ENCODE data around the gene RNF34.

The RNF34 gene

GRCh38 chr12:121428883-121429282 lies 29.0 kb downstream of the RNF34 start:
- Histone ChIP-seq H3K36me3 (ENCODE audit: control insufficient read depth, insufficient read depth, low read length) (peaks cover 30% of the 10 kb centered on the region), H3K27me3 (ENCODE audit: control insufficient read depth, insufficient read depth, low read length) (no peaks in the 10 kb centered on the region), H3K27ac (ENCODE audit: low read depth, low read length) (no peak overlapping the region), H3K4me3 (ENCODE audit: low read length) (no peak overlapping the region), H3K9ac (ENCODE audit: low read length) (no peak overlapping the region), H3K4me1 (ENCODE audit: control insufficient read depth, insufficient read depth, low read length) (peaks cover 4% of the 10 kb centered on the region)

- Histone ChIP-seq H3K9ac (ENCODE audit: low read length) (no peak overlapping the region), H3K27me3 (ENCODE audit: control insufficient read depth, insufficient read depth, low read length) (no peaks in the 10 kb centered on the region), H3K27ac (ENCODE audit: low read depth, low read length) (no peak overlapping the region), H3K4me3 (ENCODE audit: low read length) (no peak overlapping the region), H3K4me1 (ENCODE audit: control insufficient read depth, insufficient read depth, low read length) (no peaks in the 10 kb centered on the region), H3K36me3 (ENCODE audit: control insufficient read depth, insufficient read depth, low read length) (peaks cover 31% of the 10 kb centered on the region)
Measured at GRCh38 chr12:121430833-121431415, 31.0 kb downstream of the RNF34 start.

- no peak overlapping the region for H3K27ac ChIP-seq (ENCODE audit: low read depth, low read length)
- no peaks in the 10 kb centered on the region for H3K4me1 ChIP-seq (ENCODE audit: control insufficient read depth, insufficient read depth, low read length)
- H3K9ac ChIP-seq (ENCODE audit: low read length), result no peak overlapping the region
- no peak overlapping the region for H3K4me3 ChIP-seq (ENCODE audit: low read length)
- peaks cover 28% of the 10 kb centered on the region for H3K36me3 ChIP-seq (ENCODE audit: control insufficient read depth, insufficient read depth, low read length)
- no peaks in the 10 kb centered on the region for H3K27me3 ChIP-seq (ENCODE audit: control insufficient read depth, insufficient read depth, low read length)
Measured at GRCh38 chr12:121432740-121433480, 33.0 kb downstream of the RNF34 start.

- no peaks in the 10 kb centered on the region for H3K27me3 ChIP-seq (ENCODE audit: control insufficient read depth, insufficient read depth, low read length)
- no peak overlapping the region for H3K27ac ChIP-seq (ENCODE audit: low read depth, low read length)
- H3K36me3 ChIP-seq (ENCODE audit: control insufficient read depth, insufficient read depth, low read length), result peaks cover 29% of the 10 kb centered on the region
- H3K4me1 ChIP-seq (ENCODE audit: control insufficient read depth, insufficient read depth, low read length), result no peaks in the 10 kb centered on the region
- no peak overlapping the region for H3K4me3 ChIP-seq (ENCODE audit: low read length)
- no peak overlapping the region for H3K9ac ChIP-seq (ENCODE audit: low read length)
Measured at GRCh38 chr12:121436706-121437105, 36.8 kb downstream of the RNF34 start.

- peaks cover 9% of the 10 kb centered on the region for H3K4me1 ChIP-seq (ENCODE audit: control insufficient read depth, insufficient read depth, low read length)
- H3K36me3 ChIP-seq (ENCODE audit: control insufficient read depth, insufficient read depth, low read length), result peaks cover 27% of the 10 kb centered on the region
- no peak overlapping the region for H3K9ac ChIP-seq (ENCODE audit: low read length)
- H3K4me3 ChIP-seq (ENCODE audit: low read length), result no peak overlapping the region
- no peak overlapping the region for H3K27ac ChIP-seq (ENCODE audit: low read depth, low read length)
- no peaks in the 10 kb centered on the region for H3K27me3 ChIP-seq (ENCODE audit: control insufficient read depth, insufficient read depth, low read length)
Measured at GRCh38 chr12:121438905-121439304, 39.0 kb downstream of the RNF34 start.

GRCh38 chr12:121439715-121440114 lies 39.8 kb downstream of the RNF34 start:
- peaks cover 12% of the 10 kb centered on the region for H3K4me1 ChIP-seq (ENCODE audit: control insufficient read depth, insufficient read depth, low read length)
- no peak overlapping the region for H3K9ac ChIP-seq (ENCODE audit: low read length)
- no peak overlapping the region for H3K4me3 ChIP-seq (ENCODE audit: low read length)
- H3K27me3 ChIP-seq (ENCODE audit: control insufficient read depth, insufficient read depth, low read length), result no peaks in the 10 kb centered on the region
- no peak overlapping the region for H3K27ac ChIP-seq (ENCODE audit: low read depth, low read length)
- H3K36me3 ChIP-seq (ENCODE audit: control insufficient read depth, insufficient read depth, low read length), result peaks cover 27% of the 10 kb centered on the region

GRCh38 chr12:121440768-121441167 lies 40.9 kb downstream of the RNF34 start:
- Histone ChIP-seq H3K4me1 (ENCODE audit: control insufficient read depth, insufficient read depth, low read length) (peaks cover 12% of the 10 kb centered on the region), H3K36me3 (ENCODE audit: control insufficient read depth, insufficient read depth, low read length) (peaks cover 23% of the 10 kb centered on the region), H3K9ac (ENCODE audit: low read length) (no peak overlapping the region), H3K27ac (ENCODE audit: low read depth, low read length) (no peak overlapping the region), H3K27me3 (ENCODE audit: control insufficient read depth, insufficient read depth, low read length) (no peaks in the 10 kb centered on the region), H3K4me3 (ENCODE audit: low read length) (no peak overlapping the region)

GRCh38 chr12:121441555-121441954 lies 41.6 kb downstream of the RNF34 start:
- peaks cover 22% of the 10 kb centered on the region for H3K36me3 ChIP-seq (ENCODE audit: control insufficient read depth, insufficient read depth, low read length)
- no peak overlapping the region for H3K27ac ChIP-seq (ENCODE audit: low read depth, low read length)
- no peak overlapping the region for H3K9ac ChIP-seq (ENCODE audit: low read length)
- peaks cover 12% of the 10 kb centered on the region for H3K4me1 ChIP-seq (ENCODE audit: control insufficient read depth, insufficient read depth, low read length)
- no peak overlapping the region for H3K4me3 ChIP-seq (ENCODE audit: low read length)
- H3K27me3 ChIP-seq (ENCODE audit: control insufficient read depth, insufficient read depth, low read length), result no peaks in the 10 kb centered on the region

- Histone ChIP-seq H3K27me3 (ENCODE audit: control insufficient read depth, insufficient read depth, low read length) (no peaks in the 10 kb centered on the region), H3K9ac (ENCODE audit: low read length) (no peak overlapping the region), H3K4me1 (ENCODE audit: control insufficient read depth, insufficient read depth, low read length) (peaks cover 12% of the 10 kb centered on the region), H3K36me3 (ENCODE audit: control insufficient read depth, insufficient read depth, low read length) (peaks cover 22% of the 10 kb centered on the region), H3K4me3 (ENCODE audit: low read length) (no peak overlapping the region), H3K27ac (ENCODE audit: low read depth, low read length) (no peak overlapping the region)
Measured at GRCh38 chr12:121442028-121442948, 42.4 kb downstream of the RNF34 start.

GRCh38 chr12:121443193-121443870 lies 43.4 kb downstream of the RNF34 start:
- Histone ChIP-seq H3K4me1 (ENCODE audit: control insufficient read depth, insufficient read depth, low read length) (peaks cover 12% of the 10 kb centered on the region), H3K27ac (ENCODE audit: low read depth, low read length) (peak overlapping the region; percentile 72), H3K9ac (ENCODE audit: low read length) (no peak overlapping the region), H3K36me3 (ENCODE audit: control insufficient read depth, insufficient read depth, low read length) (peaks cover 22% of the 10 kb centered on the region), H3K27me3 (ENCODE audit: control insufficient read depth, insufficient read depth, low read length) (no peaks in the 10 kb centered on the region), H3K4me3 (ENCODE audit: low read length) (no peak overlapping the region)

GRCh38 chr12:121443911-121444841 lies 44.3 kb downstream of the RNF34 start:
- no peak overlapping the region for H3K9ac ChIP-seq (ENCODE audit: low read length)
- H3K36me3 ChIP-seq (ENCODE audit: control insufficient read depth, insufficient read depth, low read length), result peaks cover 20% of the 10 kb centered on the region
- no peak overlapping the region for H3K4me3 ChIP-seq (ENCODE audit: low read length)
- peak overlapping the region; percentile 72 for H3K27ac ChIP-seq (ENCODE audit: low read depth, low read length)
- no peaks in the 10 kb centered on the region for H3K27me3 ChIP-seq (ENCODE audit: control insufficient read depth, insufficient read depth, low read length)
- peaks cover 12% of the 10 kb centered on the region for H3K4me1 ChIP-seq (ENCODE audit: control insufficient read depth, insufficient read depth, low read length)

Measured in rectal smooth muscle tissue (tissue), 1 donor.